ENCODE results near the gene GALNT16. TPM values are rescaled to one million over a fixed set of nuclear protein-coding genes. Genes with fewer than 3 reads are reported as not detected.

Gene GALNT16
- total and polyA plus RNA-seq, 2 of the 8 experiments (the other 6 are each of a cell fraction or from before 2014, with no cell fraction given) = 5.4 to 6.3 TPM

GRCh38 chr14:69363964-69364363, 104.0 kb downstream of the GALNT16 start:
- TF ChIP-seq RFX5 (IDR thresholded peaks at IDR 0.05; ENCODE audit: borderline replicate concordance, low read depth, low read length) = no peak
- TF ChIP-seq USF2 (IDR thresholded peaks at IDR 0.05; ENCODE audit: low read length) = no peak
- TF ChIP-seq SIRT6 (IDR thresholded peaks at IDR 0.05; ENCODE audit: low read length) = no peak
- TF ChIP-seq EP300 (IDR thresholded peaks at IDR 0.05; ENCODE audit: borderline replicate concordance in 1 of 2, low read depth in 2 of 2, low read length in 2 of 2) = no peak
- TF ChIP-seq KDM1A (IDR thresholded peaks at IDR 0.05; ENCODE audit: borderline replicate concordance, low read length) = no peak
- TF ChIP-seq GTF2F1 (IDR thresholded peaks at IDR 0.05; ENCODE audit: borderline replicate concordance, low read depth, low read length) = no peak
- TF ChIP-seq CBX5 (IDR thresholded peaks at IDR 0.05; ENCODE audit: low read depth, low read length) = no peak
- TF ChIP-seq SP4 (IDR thresholded peaks at IDR 0.05; ENCODE audit: low read length) = no peak
- no peak for TF ChIP-seq NRF1 (IDR thresholded peaks at IDR 0.05; ENCODE audit: low read depth, low read length)
- TF ChIP-seq BRCA1 (IDR thresholded peaks at IDR 0.05; ENCODE audit: low read depth, low read length) = no peak
- no peak overlapping the region for H4K8ac ChIP-seq (ENCODE audit: extremely low read depth, insufficient read depth, low read length)
- FAIRE-seq = no peak
- H3K56ac ChIP-seq (replicated peaks; ENCODE audit: insufficient read length, low read depth, low read length) = no peak overlapping the region
- H3K27ac ChIP-seq (ENCODE audit: low read depth, low read length) = no peak overlapping the region
- H3K4me1 ChIP-seq (replicated peaks in 1 of 4; ENCODE audit: control insufficient read depth in 3 of 4, insufficient read depth in 4 of 4, low read length in 3 of 4) = peaks cover 0 to 3% (median 0%) of the 10 kb centered on the region in 4 experiments; a peak in 1 of 7 replicates
- H3K79me1 ChIP-seq (ENCODE audit: low read depth, low read length) = no peaks in the 10 kb centered on the region
- H3K18ac ChIP-seq (ENCODE audit: extremely low read depth, low read length) = no peak overlapping the region
- DNase-seq (ENCODE audit: low read depth in 1 of 2, low spot score in 2 of 2) = no peak
- no peak overlapping the region for H3K14ac ChIP-seq (ENCODE audit: insufficient read length)
- H2BK20ac ChIP-seq (ENCODE audit: low read length) = no peak overlapping the region
- H4K20me1 ChIP-seq (replicated peaks in 1 of 2; ENCODE audit: control insufficient read depth in 1 of 2, insufficient read depth in 2 of 2, low read length in 2 of 2) = peaks cover 0 to 3% of the 10 kb centered on the region in 2 experiments
- no peak overlapping the region for H2BK12ac ChIP-seq (ENCODE audit: low read depth, low read length)
- no peak overlapping the region for H4K91ac ChIP-seq (replicated peaks; ENCODE audit: insufficient read length, low read length)
- ChIA-PET POLR2A (ENCODE audit: partially characterized antibody) (interaction anchor here (1.7 kb wide), 1 partner anchor 10 kb away, joined by 9 read pairs; no protein-coding TSS in a partner anchor), CTCF (ENCODE audit: partially characterized antibody) (interaction anchor here (0.9 to 11.8 kb wide), 20 partner anchors 13 to 234 kb away, joined by 3 to 130 read pairs (median 6); partner anchors contain the start of gene GALNT16)
- H3K79me2 ChIP-seq (ENCODE audit: control insufficient read depth in 1 of 2, insufficient read depth in 2 of 2, low read length in 2 of 2) = no peaks in the 10 kb centered on the region
- no peaks in the 10 kb centered on the region for H3K23me2 ChIP-seq (ENCODE audit: low read depth, low read length)
- no peaks in the 10 kb centered on the region for H3K9me3 ChIP-seq (ENCODE audit: insufficient read depth in 2 of 2, low read depth in 1 of 2, low read length in 1 of 2)
- no peak overlapping the region for H3K4ac ChIP-seq (replicated peaks; ENCODE audit: insufficient read length, low read depth, low read length)
- no peak overlapping the region for H3K4me2 ChIP-seq (ENCODE audit: insufficient read depth in 1 of 2, low read depth in 2 of 2, low read length in 2 of 2)
- no peak overlapping the region for H2BK15ac ChIP-seq (ENCODE audit: low read length)
- H3K9ac ChIP-seq (replicated peaks in 1 of 4; ENCODE audit: extremely low read depth in 1 of 4, low read depth in 3 of 4, low read length in 3 of 4) = no peak overlapping the region
- no peak overlapping the region for H2BK5ac ChIP-seq (ENCODE audit: low read depth, low read length)
- no peak overlapping the region for H3K4me3 ChIP-seq (ENCODE audit: extremely low read depth in 1 of 4, insufficient read depth in 2 of 4, low read depth in 3 of 4, low read length in 4 of 4)
- H3K36me3 ChIP-seq (ENCODE audit: control insufficient read depth in 2 of 4, insufficient read depth in 4 of 4, low read length in 3 of 4) = no peaks in the 10 kb centered on the region
- H3K23ac ChIP-seq (ENCODE audit: insufficient read length) = no peak overlapping the region
- H2BK120ac ChIP-seq (replicated peaks; ENCODE audit: low read depth, low read length) = no peak overlapping the region
- H4K5ac ChIP-seq (ENCODE audit: insufficient read length, low read depth, low read length) = no peak overlapping the region
- no peak overlapping the region for H2AFZ ChIP-seq (ENCODE audit: low read length)
- WGBS, 2 experiments (ENCODE audit: extremely low coverage in 1 of 2, insufficient coverage in 1 of 2, insufficient read length in 1 of 2, insufficient replicate concordance in 2 of 2, low coverage in 1 of 2, low lambda C conversion rate in 2 of 2, missing lambda C conversion rate in 1 of 2) = 80% methylated on average over 4 of the region's 4 CpGs; no CpG with 5 or more reads in 1 of the 2 experiments
- no peak overlapping the region for H2AK5ac ChIP-seq (ENCODE audit: low read depth, low read length)
- no peaks in the 10 kb centered on the region for H3K27me3 ChIP-seq (replicated peaks in 1 of 4; ENCODE audit: control insufficient read depth in 3 of 4, extremely low read depth in 1 of 4, insufficient read depth in 3 of 4, low read length in 3 of 4)

Data from H1 (cell line).